ENCODE results near the gene TCP11L2.
A peak's percentile ranks its signal among the peaks of the same experiment; 100 is the strongest.
"Not testable (repeated sequence)": the region's sequence is repeated elsewhere in the genome, so short reads cannot be mapped to it uniquely, and the experiment has no call there.

The TCP11L2 gene

GRCh38 chr12:106282457-106283097 lies 20.0 kb upstream of the TCP11L2 start:
- Histone ChIP-seq H3K27me3 (ENCODE audit: insufficient read depth, poor library complexity, severe bottlenecking) (peaks cover 15% of the 10 kb centered on the region), H3K4me3 (replicated peaks; ENCODE audit: insufficient read depth, low read length) (no peak overlapping the region), H3K27ac (replicated peaks) (peak overlapping the region; percentile 17; the same call in 1 of the 2 replicates)
- DNase-seq (ENCODE audit: low read depth in 1 of 2, low spot score in 1 of 2): peak in 1 of 2 experiments; percentile 69
- TF ChIP-seq SPI1 (IDR thresholded peaks at IDR 0.05; ENCODE audit: borderline replicate concordance, low read depth) (no peak), CTCF (IDR thresholded peaks at IDR 0.05; ENCODE audit: insufficient read depth, low read length) (peak; percentile 47)

- DNase-seq (ENCODE audit: low read depth in 1 of 2, low spot score in 1 of 2): no peak
- H3K27ac ChIP-seq (replicated peaks): no peak overlapping the region
- H3K4me3 ChIP-seq (replicated peaks; ENCODE audit: insufficient read depth, low read length): no peak overlapping the region
- peaks cover 15% of the 10 kb centered on the region for H3K27me3 ChIP-seq (ENCODE audit: insufficient read depth, poor library complexity, severe bottlenecking)
- no peak for TF ChIP-seq SPI1 (IDR thresholded peaks at IDR 0.05; ENCODE audit: borderline replicate concordance, low read depth)
Measured at GRCh38 chr12:106284358-106285105, 18.0 kb upstream of the TCP11L2 start.

- TF ChIP-seq POLR2AphosphoS5 (IDR thresholded peaks at IDR 0.05; ENCODE audit: low read depth): no peak
- no peak for TF ChIP-seq REST (IDR thresholded peaks at IDR 0.05; ENCODE audit: insufficient replicate concordance, low read depth)
- Histone ChIP-seq H3K27ac (replicated peaks) (no peak overlapping the region), H3K4me3 (replicated peaks; ENCODE audit: insufficient read depth, low read length) (no peak overlapping the region), H3K27me3 (ENCODE audit: insufficient read depth, poor library complexity, severe bottlenecking) (peaks cover 15% of the 10 kb centered on the region)
- DNase-seq (ENCODE audit: low read depth in 1 of 2, low spot score in 1 of 2): no peak
Measured at GRCh38 chr12:106285982-106286381, 16.6 kb upstream of the TCP11L2 start.

GRCh38 chr12:106286576-106287162 lies 15.9 kb upstream of the TCP11L2 start:
- not testable (repeated sequence) for H3K27ac ChIP-seq (replicated peaks); DNase-seq (ENCODE audit: low read depth in 1 of 2, low spot score in 1 of 2); H3K4me3 ChIP-seq (replicated peaks; ENCODE audit: insufficient read depth, low read length)
- H3K27me3 ChIP-seq (ENCODE audit: insufficient read depth, poor library complexity, severe bottlenecking): peaks cover 15% of the 10 kb centered on the region

- H3K27ac ChIP-seq (replicated peaks): no peak overlapping the region
- no peak for DNase-seq (ENCODE audit: low read depth in 1 of 2, low spot score in 1 of 2)
- TF ChIP-seq GABPA (IDR thresholded peaks at IDR 0.05; ENCODE audit: low read depth): no peak
- no peak for TF ChIP-seq POLR2AphosphoS5 (IDR thresholded peaks at IDR 0.05; ENCODE audit: low read depth)
- TF ChIP-seq SPI1 (IDR thresholded peaks at IDR 0.05; ENCODE audit: borderline replicate concordance, low read depth): no peak
- TF ChIP-seq CTCF (IDR thresholded peaks at IDR 0.05; ENCODE audit: insufficient read depth, low read length): no peak
- no peak overlapping the region for H3K4me3 ChIP-seq (replicated peaks; ENCODE audit: insufficient read depth, low read length)
- H3K27me3 ChIP-seq (ENCODE audit: insufficient read depth, poor library complexity, severe bottlenecking): peaks cover 15% of the 10 kb centered on the region
Measured at GRCh38 chr12:106287364-106287763, 15.2 kb upstream of the TCP11L2 start.

- Histone ChIP-seq H3K27ac (replicated peaks) (no peak overlapping the region), H3K27me3 (ENCODE audit: insufficient read depth, poor library complexity, severe bottlenecking) (peaks cover 15% of the 10 kb centered on the region), H3K4me3 (replicated peaks; ENCODE audit: insufficient read depth, low read length) (no peak overlapping the region)
- TF ChIP-seq GABPA (IDR thresholded peaks at IDR 0.05; ENCODE audit: low read depth): no peak
- no peak for TF ChIP-seq CTCF (IDR thresholded peaks at IDR 0.05; ENCODE audit: insufficient read depth, low read length)
- no peak for TF ChIP-seq REST (IDR thresholded peaks at IDR 0.05; ENCODE audit: insufficient replicate concordance, low read depth)
- TF ChIP-seq POLR2AphosphoS5 (IDR thresholded peaks at IDR 0.05; ENCODE audit: low read depth): no peak
- no peak for TF ChIP-seq SPI1 (IDR thresholded peaks at IDR 0.05; ENCODE audit: borderline replicate concordance, low read depth)
- no peak for DNase-seq (ENCODE audit: low read depth in 1 of 2, low spot score in 1 of 2)
Measured at GRCh38 chr12:106288101-106288493, 14.4 kb upstream of the TCP11L2 start.

Measured in HL-60 (cell line).